PC-3 (cell line): ENCODE data around the gene UPK3A. TPM values are rescaled to one million over a fixed set of nuclear protein-coding genes. Genes with fewer than 3 reads are reported as not detected.
A peak's percentile ranks its signal among the peaks of the same experiment; 100 is the strongest.

Experiments used
- ATAC-seq: fragments of 200-7000 bp; cut with Tn5 transposase; 2 replicates; pipeline ENCODE4 v1.9.1; 2020; ENCODE audit warnings: mild to moderate bottlenecking, moderate library complexity
- BruUV-seq: library from RNA; stranded (reverse); fragments of 400-500 nt; replicated peaks from 2 replicates; lab custom pipeline; 2021; lab: Mats Ljungman, UMichigan
- CTCF ChIA-PET: fragments of 300-600 bp; sonication (Branson Sonifier 250); formaldehyde crosslinking; loops from one replicate; lab custom pipeline; 2022; ENCODE audit warnings: antibody characterized with exemption; lab: Charles Lee
- POLR2A ChIA-PET: fragments of 300-600 bp; sonication (Branson Sonifier 250); formaldehyde crosslinking; loops from one replicate; lab custom pipeline; 2022; ENCODE audit warnings: antibody characterized with exemption; ENCODE audit not compliant: unreplicated experiment; lab: Charles Lee
- DNase-seq: peaks from one replicate; pipeline ENCODE4 v3.0.0-alpha.2; 2015
- H2AFZ ChIP-seq: fragments of 300-600 bp; sonication (generic); 2 replicates; pipeline ENCODE4 v1.6.0; 2016; ENCODE audit warnings: antibody characterized with exemption, low read length
- H3F3A ChIP-seq: fragments of 300-600 bp; sonication (generic); one replicate; pipeline ENCODE4 v1.6.0; 2017; ENCODE audit warnings: antibody characterized with exemption, low read length, control low read depth, mild to moderate bottlenecking; ENCODE audit not compliant: unreplicated experiment
- H3K27ac ChIP-seq: fragments of 300-600 bp; sonication (generic); 2 replicates; pipeline ENCODE4 v1.5.1; 2016; ENCODE audit warnings: mild to moderate bottlenecking, low read length
- H3K27me3 ChIP-seq: fragments of 300-600 bp; sonication (generic); 2 replicates; pipeline ENCODE4 v1.6.1; 2016; ENCODE audit warnings: low read length, mixed read lengths
- H3K36me3 ChIP-seq: fragments of 300-600 bp; sonication (generic); 2 replicates; pipeline ENCODE4 v1.6.1; 2016; ENCODE audit warnings: low read depth, mixed run types, low read length, mixed read lengths
- H3K4me1 ChIP-seq: fragments of 300-600 bp; sonication (generic); 2 replicates; pipeline ENCODE4 v1.5.1; 2016; ENCODE audit warnings: low read length; ENCODE audit not compliant: insufficient read depth
- H3K4me2 ChIP-seq: fragments of 300-600 bp; sonication (generic); 2 replicates; pipeline ENCODE4 v1.6.0; 2016; ENCODE audit warnings: low read length
- H3K4me3 ChIP-seq: fragments of 300-600 bp; sonication (generic); 2 replicates; pipeline ENCODE4 v1.5.1; 2016; ENCODE audit warnings: mild to moderate bottlenecking, low read length, mixed read lengths
- H3K79me2 ChIP-seq: fragments of 300-600 bp; sonication (generic); 2 replicates; pipeline ENCODE4 v1.6.1; 2017; ENCODE audit warnings: low read length, mixed read lengths
- H3K9ac ChIP-seq: fragments of 300-600 bp; sonication (generic); 2 replicates; pipeline ENCODE4 v1.6.0; 2016; ENCODE audit warnings: mild to moderate bottlenecking, low read length
- H3K9me2 ChIP-seq: fragments of 300-600 bp; sonication (generic); replicated peaks from 2 replicates; pipeline ENCODE4 v1.6.1; 2016; ENCODE audit warnings: mixed run types, low read length, mixed read lengths
- H3K9me3 ChIP-seq: fragments of 300-600 bp; sonication (generic); 2 replicates; pipeline ENCODE4 v1.6.1; 2016; ENCODE audit warnings: low read length, mixed read lengths
- H4K20me1 ChIP-seq: fragments of 300-600 bp; sonication (generic); 2 replicates; pipeline ENCODE4 v1.6.1; 2016; ENCODE audit warnings: low read length, mixed read lengths
- EZH2 ChIP-seq: fragments of 300-600 bp; sonication (generic); IDR thresholded peaks from one replicate; pipeline ENCODE4 v1.6.1; 2017; ENCODE audit warnings: antibody characterized with exemption, mild to moderate bottlenecking, low read length; ENCODE audit not compliant: unreplicated experiment
- EZH2phosphoT487 ChIP-seq: fragments of 300-600 bp; sonication (generic); IDR thresholded peaks from 2 replicates; pipeline ENCODE4 v1.6.1; 2018; ENCODE audit warnings: mild to moderate bottlenecking, antibody characterized with exemption, low read length, borderline replicate concordance
- intact Hi-C: fragments of 100-400 bp; cut with micrococcal nuclease; formaldehyde crosslinking; loops from 2 replicates; pipeline ENCODE4 v1.9.0; 2023
- total RNA-seq: library from RNA; depleted of rRNA; stranded (reverse); fragments of >200 nt; gene quantifications from 2 replicates; pipeline ENCODE4 v1.2.3, GENCODE V29; 2014
- TF ChIP-seq, protein P1 (sequence below): fragments of 300-600 bp; sonication (generic); conservative IDR thresholded peaks from 2 replicates; pipeline ENCODE4 v1.5.1; 2017; ENCODE audit warnings: antibody characterized with exemption, low read depth, mild to moderate bottlenecking, low read length

The UPK3A gene
- total RNA-seq, 1 experiment from 2014 or later, result 1.1 TPM

DNA sequence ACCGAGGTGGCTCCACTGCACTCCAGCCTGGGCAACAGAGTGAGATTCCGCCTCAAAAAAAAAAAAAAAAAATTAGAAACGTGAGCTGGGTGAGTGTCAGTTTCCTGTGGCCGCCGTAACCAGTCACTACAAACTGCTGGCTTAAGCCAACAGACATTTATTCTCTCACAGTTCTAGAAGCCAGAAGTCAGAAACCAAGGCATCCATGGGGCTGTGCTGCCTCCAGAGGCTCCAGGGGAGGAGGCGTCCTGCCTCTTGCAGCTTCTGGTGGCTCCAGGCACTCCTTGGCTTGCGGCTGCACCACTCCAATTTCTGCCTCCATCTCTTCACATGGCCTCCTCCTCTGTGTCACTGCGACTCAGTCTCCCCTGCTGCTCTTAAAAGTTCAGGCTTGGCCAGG lies 32.9 kb upstream of the UPK3A start:
- no TSS peak for BruUV-seq
- no peak overlapping the region for H3K27ac ChIP-seq
- peaks cover 2% of the 10 kb centered on the region for H3F3A ChIP-seq
- ATAC-seq (no peak), DNase-seq (no peak)
- H3K4me2 ChIP-seq, result no peak overlapping the region
- no peak overlapping the region for H3K4me3 ChIP-seq
- ChIA-PET CTCF (no interaction called here), POLR2A (no interaction called here)
- no peaks in the 10 kb centered on the region for H4K20me1 ChIP-seq
- H3K36me3 ChIP-seq, result no peaks in the 10 kb centered on the region
- H3K9me3 ChIP-seq, result no peaks in the 10 kb centered on the region
- no peak overlapping the region for H3K9ac ChIP-seq
- intact Hi-C loops, result no loop called here
- no peaks in the 10 kb centered on the region for H3K9me2 ChIP-seq
- no peak overlapping the region for H2AFZ ChIP-seq
- peaks cover 11% of the 10 kb centered on the region for H3K4me1 ChIP-seq
- H3K79me2 ChIP-seq, result no peaks in the 10 kb centered on the region
- H3K27me3 ChIP-seq, result no peaks in the 10 kb centered on the region
- no peak for TF ChIP-seq EZH2phosphoT487
- TF ChIP-seq, protein P1, sequence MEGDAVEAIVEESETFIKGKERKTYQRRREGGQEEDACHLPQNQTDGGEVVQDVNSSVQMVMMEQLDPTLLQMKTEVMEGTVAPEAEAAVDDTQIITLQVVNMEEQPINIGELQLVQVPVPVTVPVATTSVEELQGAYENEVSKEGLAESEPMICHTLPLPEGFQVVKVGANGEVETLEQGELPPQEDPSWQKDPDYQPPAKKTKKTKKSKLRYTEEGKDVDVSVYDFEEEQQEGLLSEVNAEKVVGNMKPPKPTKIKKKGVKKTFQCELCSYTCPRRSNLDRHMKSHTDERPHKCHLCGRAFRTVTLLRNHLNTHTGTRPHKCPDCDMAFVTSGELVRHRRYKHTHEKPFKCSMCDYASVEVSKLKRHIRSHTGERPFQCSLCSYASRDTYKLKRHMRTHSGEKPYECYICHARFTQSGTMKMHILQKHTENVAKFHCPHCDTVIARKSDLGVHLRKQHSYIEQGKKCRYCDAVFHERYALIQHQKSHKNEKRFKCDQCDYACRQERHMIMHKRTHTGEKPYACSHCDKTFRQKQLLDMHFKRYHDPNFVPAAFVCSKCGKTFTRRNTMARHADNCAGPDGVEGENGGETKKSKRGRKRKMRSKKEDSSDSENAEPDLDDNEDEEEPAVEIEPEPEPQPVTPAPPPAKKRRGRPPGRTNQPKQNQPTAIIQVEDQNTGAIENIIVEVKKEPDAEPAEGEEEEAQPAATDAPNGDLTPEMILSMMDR, result peak; percentile 15; the same call in 1 of the 2 replicates
- no peak for TF ChIP-seq EZH2

DNA sequence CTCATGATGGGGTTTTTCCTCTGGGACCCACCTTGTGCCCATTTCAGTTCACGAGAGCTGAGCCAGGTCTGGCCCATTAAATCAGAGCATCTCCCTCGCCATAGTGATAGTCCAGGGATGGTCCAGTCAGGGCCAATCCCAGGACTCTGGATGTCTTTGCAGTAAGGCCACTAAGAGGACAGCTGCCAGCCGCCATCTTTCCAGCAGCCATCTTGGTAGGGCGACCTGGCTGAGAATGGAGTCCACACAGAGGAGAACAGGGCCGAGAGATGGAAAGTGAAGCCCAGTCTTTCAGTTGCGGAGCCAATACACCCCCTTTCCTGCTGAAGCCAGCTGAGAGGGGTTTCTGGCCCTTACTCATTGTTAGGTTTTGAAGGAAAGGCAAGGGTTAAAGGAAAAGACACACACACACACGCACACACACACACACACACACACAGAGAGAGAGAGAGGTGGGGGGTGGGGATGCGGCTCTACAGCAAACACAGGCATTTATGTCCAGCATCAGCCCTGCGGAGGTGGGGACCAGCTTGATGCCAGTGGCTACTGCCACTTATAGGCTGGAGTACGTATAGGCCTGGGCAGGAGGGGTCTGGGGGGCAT lies 31.6 kb upstream of the UPK3A start:
- ChIA-PET CTCF (interaction anchor here (0.6 kb wide), 1 partner anchor 386 kb away, joined by 3 read pairs; no protein-coding TSS in a partner anchor), POLR2A (no interaction called here)
- ATAC-seq (no peak), DNase-seq (no peak)
- H2AFZ ChIP-seq, result no peak overlapping the region
- H3K79me2 ChIP-seq, result no peaks in the 10 kb centered on the region
- no peaks in the 10 kb centered on the region for H3K27me3 ChIP-seq
- no peak overlapping the region for H3K9ac ChIP-seq
- 0 out of 2 replicates have a peak, but pooled peaks cover 6% of the 10 kb centered on the region for H3K4me1 ChIP-seq
- TF ChIP-seq, protein P1, result no peak
- TF ChIP-seq EZH2 (no peak), EZH2phosphoT487 (no peak)
- H3K36me3 ChIP-seq, result no peaks in the 10 kb centered on the region
- no peaks in the 10 kb centered on the region for H3F3A ChIP-seq
- H3K9me2 ChIP-seq, result no peaks in the 10 kb centered on the region
- H3K9me3 ChIP-seq, result no peaks in the 10 kb centered on the region
- BruUV-seq, result no TSS peak
- no peak overlapping the region for H3K27ac ChIP-seq
- H4K20me1 ChIP-seq, result no peaks in the 10 kb centered on the region
- no peak overlapping the region for H3K4me2 ChIP-seq
- no peak overlapping the region for H3K4me3 ChIP-seq
- intact Hi-C loops, result no loop called here

DNA sequence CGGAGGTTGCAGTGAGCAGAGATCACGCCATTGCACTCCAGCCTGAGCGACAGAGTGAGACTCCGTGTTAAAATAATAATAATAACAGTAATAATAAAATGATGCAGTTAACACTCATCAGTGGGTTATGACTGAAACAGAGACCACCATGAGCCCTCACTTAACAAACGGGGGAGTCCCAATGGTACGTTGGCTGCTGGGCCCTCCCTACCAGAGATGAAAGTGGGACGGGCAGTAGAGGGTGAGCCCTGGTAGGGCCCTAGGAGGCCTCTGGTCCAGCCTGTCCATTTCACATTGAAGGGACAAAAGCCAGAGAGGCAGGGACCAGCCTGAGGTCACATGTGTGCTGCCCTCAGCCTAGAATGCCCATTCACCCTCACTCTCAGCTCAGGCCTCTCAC lies 30.4 kb upstream of the UPK3A start:
- CTCF ChIA-PET, result no interaction called here
- ATAC-seq (no peak), DNase-seq (no peak)
- H4K20me1 ChIP-seq, result no peaks in the 10 kb centered on the region
- H3K9me3 ChIP-seq, result no peaks in the 10 kb centered on the region
- no peak overlapping the region for H3K4me2 ChIP-seq
- BruUV-seq, result no TSS peak
- H2AFZ ChIP-seq, result no peak overlapping the region
- H3K9me2 ChIP-seq, result no peaks in the 10 kb centered on the region
- no peaks in the 10 kb centered on the region for H3F3A ChIP-seq
- H3K27ac ChIP-seq, result no peak overlapping the region
- no peaks in the 10 kb centered on the region for H3K27me3 ChIP-seq
- no peaks in the 10 kb centered on the region for H3K36me3 ChIP-seq
- no peak overlapping the region for H3K4me3 ChIP-seq
- intact Hi-C loops, result no loop called here
- H3K9ac ChIP-seq, result no peak overlapping the region
- no peak for TF ChIP-seq EZH2phosphoT487
- TF ChIP-seq, protein P1, result no peak
- no peak for TF ChIP-seq EZH2
- 0 out of 2 replicates have a peak, but pooled peaks cover 6% of the 10 kb centered on the region for H3K4me1 ChIP-seq
- no peaks in the 10 kb centered on the region for H3K79me2 ChIP-seq
- POLR2A ChIA-PET, result no interaction called here
